Body of pancreas (tissue), 4 donors: ENCODE data around the gene FIP1L1.

Experiments used
- CTCF ChIP-seq, 7 experiments: fragments of 450-650 bp in 4 of 7; fragments of 200-600 bp in 3 of 7; sonication (generic) in 3 of 7; IDR thresholded peaks; one replicate each; pipeline ENCODE4 v1.5.1; 2016 to 2019; ENCODE audit warnings: antibody characterized with exemption in 7 of 7
- POLR2A ChIP-seq, 3 donors: fragments of 450-650 bp; IDR thresholded peaks; one replicate each; pipeline ENCODE4 v1.6.1; 2016; ENCODE audit warnings: antibody characterized with exemption in 3 of 3, mild to moderate bottlenecking in 2 of 3

GRCh38 chr4:53505947-53506346, 128.5 kb downstream of the FIP1L1 start:
- TF ChIP-seq CTCF (IDR thresholded peaks at IDR 0.05), result no peak
- no peak for TF ChIP-seq POLR2A (IDR thresholded peaks at IDR 0.05)
